Liver (tissue), 3 donors: ENCODE data around the gene CAPN2.

ENCODE experiments used
- FOXA1 ChIP-seq: IDR thresholded peaks from 2 replicates; pipeline ENCODE4 v1.6.1; 2016; ENCODE audit warnings: antibody characterized with exemption
- JUND ChIP-seq, 2 donors: IDR thresholded peaks; 2 replicates each; pipeline ENCODE4 v1.6.1; 2016; ENCODE audit warnings: antibody characterized with exemption in 2 of 2
- TF ChIP-seq, protein P1 (sequence below): IDR thresholded peaks from 2 replicates; pipeline ENCODE4 v1.6.1; 2016; ENCODE audit warnings: antibody characterized with exemption, mild to moderate bottlenecking
- TF ChIP-seq, protein P2 (sequence below): fragments of 150-350 bp; IDR thresholded peaks from 2 replicates; pipeline ENCODE4 v1.5.1; 2017; ENCODE audit warnings: improper control_type of control experiment, low read depth, low read length; ENCODE audit not compliant: missing input control
- donor health status: healthy.
- donor health status: healthy.

DNA sequence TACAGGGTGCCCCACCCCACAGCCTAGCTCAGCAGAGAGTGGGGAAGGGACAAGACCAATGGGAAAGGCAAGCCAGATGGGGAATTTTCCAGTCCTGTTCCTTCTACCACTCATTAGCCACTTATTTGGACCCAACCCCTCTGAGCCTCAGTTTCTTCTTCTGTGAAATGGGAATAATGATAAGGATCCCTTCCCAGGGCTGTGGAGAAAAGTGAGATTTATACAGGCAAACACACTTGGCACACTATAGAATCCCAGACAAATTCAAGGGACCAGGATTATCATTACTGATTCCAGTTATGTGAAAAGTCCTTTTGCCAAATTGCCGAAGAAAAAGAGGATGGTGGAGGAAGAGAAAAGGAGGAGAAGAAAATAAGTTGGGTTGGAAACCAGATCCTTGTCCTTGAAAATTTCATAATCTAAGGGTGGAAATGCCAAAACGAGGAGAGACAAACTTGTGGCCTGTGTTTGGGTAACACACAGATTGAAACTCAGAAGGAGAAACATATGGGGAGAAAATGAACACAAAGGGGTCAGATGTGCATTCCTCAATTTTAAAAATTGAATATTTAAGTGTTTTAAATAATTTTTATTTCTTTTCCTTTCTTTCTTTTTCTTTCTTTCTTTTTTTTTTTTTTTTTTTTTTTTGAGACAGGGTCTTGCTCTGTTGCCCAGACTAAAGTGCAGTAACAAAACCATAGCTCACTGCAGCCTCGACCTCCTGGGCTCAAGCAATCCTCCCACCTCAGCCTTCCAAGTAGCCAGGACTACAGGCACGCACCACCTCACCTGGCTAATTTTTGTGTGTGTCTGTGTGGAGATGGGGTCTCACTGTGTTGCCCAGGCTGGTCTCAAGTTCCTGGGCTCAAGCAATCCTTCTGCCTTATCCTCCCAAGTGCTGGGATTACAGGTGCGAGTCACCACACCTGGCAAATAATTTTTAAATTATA, 9.6 kb downstream of the CAPN2 start:
- TF ChIP-seq JUND (IDR thresholded peaks at IDR 0.05) (no peak), FOXA1 (no peak)
- TF ChIP-seq, protein P1, sequence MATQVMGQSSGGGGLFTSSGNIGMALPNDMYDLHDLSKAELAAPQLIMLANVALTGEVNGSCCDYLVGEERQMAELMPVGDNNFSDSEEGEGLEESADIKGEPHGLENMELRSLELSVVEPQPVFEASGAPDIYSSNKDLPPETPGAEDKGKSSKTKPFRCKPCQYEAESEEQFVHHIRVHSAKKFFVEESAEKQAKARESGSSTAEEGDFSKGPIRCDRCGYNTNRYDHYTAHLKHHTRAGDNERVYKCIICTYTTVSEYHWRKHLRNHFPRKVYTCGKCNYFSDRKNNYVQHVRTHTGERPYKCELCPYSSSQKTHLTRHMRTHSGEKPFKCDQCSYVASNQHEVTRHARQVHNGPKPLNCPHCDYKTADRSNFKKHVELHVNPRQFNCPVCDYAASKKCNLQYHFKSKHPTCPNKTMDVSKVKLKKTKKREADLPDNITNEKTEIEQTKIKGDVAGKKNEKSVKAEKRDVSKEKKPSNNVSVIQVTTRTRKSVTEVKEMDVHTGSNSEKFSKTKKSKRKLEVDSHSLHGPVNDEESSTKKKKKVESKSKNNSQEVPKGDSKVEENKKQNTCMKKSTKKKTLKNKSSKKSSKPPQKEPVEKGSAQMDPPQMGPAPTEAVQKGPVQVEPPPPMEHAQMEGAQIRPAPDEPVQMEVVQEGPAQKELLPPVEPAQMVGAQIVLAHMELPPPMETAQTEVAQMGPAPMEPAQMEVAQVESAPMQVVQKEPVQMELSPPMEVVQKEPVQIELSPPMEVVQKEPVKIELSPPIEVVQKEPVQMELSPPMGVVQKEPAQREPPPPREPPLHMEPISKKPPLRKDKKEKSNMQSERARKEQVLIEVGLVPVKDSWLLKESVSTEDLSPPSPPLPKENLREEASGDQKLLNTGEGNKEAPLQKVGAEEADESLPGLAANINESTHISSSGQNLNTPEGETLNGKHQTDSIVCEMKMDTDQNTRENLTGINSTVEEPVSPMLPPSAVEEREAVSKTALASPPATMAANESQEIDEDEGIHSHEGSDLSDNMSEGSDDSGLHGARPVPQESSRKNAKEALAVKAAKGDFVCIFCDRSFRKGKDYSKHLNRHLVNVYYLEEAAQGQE, result no peak
- TF ChIP-seq, protein P2, sequence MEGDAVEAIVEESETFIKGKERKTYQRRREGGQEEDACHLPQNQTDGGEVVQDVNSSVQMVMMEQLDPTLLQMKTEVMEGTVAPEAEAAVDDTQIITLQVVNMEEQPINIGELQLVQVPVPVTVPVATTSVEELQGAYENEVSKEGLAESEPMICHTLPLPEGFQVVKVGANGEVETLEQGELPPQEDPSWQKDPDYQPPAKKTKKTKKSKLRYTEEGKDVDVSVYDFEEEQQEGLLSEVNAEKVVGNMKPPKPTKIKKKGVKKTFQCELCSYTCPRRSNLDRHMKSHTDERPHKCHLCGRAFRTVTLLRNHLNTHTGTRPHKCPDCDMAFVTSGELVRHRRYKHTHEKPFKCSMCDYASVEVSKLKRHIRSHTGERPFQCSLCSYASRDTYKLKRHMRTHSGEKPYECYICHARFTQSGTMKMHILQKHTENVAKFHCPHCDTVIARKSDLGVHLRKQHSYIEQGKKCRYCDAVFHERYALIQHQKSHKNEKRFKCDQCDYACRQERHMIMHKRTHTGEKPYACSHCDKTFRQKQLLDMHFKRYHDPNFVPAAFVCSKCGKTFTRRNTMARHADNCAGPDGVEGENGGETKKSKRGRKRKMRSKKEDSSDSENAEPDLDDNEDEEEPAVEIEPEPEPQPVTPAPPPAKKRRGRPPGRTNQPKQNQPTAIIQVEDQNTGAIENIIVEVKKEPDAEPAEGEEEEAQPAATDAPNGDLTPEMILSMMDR, result no peak
